T-cell (primary cell): Measurements from ENCODE around the gene KLK10. TPM values are rescaled to one million over a fixed set of nuclear protein-coding genes. Genes with fewer than 3 reads are reported as not detected.

Experiments
- ATAC-seq, 4 experiments: fragments of 200-7000 bp in 3 of 4; fragments of 150-1000 bp in 1 of 4; cut with Tn5 transposase; replicated peaks in 1 of 4; 1 replicate in 3 of 4; 2 replicates in 1 of 4; pipeline ENCODE4 v1.10.0; 2021; ENCODE audit warnings: moderate library complexity in 3 of 4, mild to moderate bottlenecking in 2 of 4, moderate number of reproducible peaks in 1 of 4
- CTCF ChIA-PET, 2 donors: fragments of 300-600 bp; sonication (Branson Sonifier 250); formaldehyde crosslinking; loops; one replicate each; lab custom pipeline; 2022; ENCODE audit warnings: antibody characterized with exemption in 2 of 2; lab: Charles Lee
- POLR2A ChIA-PET, 2 donors: fragments of 300-600 bp; sonication (Branson Sonifier 250); formaldehyde crosslinking; loops; one replicate each; lab custom pipeline; 2022; ENCODE audit warnings: antibody characterized with exemption in 2 of 2; lab: Charles Lee
- DNase-seq, 35 experiments: peaks; one replicate each; pipeline versions ENCODE4 v3.0.0 to v3.0.0-alpha.2; 2013 to 2023
- H3K27ac ChIP-seq: one replicate; pipeline ENCODE4 v1.5.1; 2013; ENCODE audit warnings: low read length
- H3K27me3 ChIP-seq, 2 experiments: replicated peaks in 1 of 2; 1 replicate in 1 of 2; 2 replicates in 1 of 2; pipeline versions ENCODE4 v1.6.1 to v1.7.0; 2013; ENCODE audit warnings: low read length in 1 of 2, mixed read lengths in 1 of 2; ENCODE audit not compliant: control insufficient read depth in 2 of 2, insufficient read depth in 2 of 2; ENCODE audit errors: extremely low read depth in 1 of 2
- H3K36me3 ChIP-seq, 2 donors: 1 replicate in 1 of 2; 2 replicates in 1 of 2; pipeline versions ENCODE4 v1.6.1 to v1.7.0; 2013; ENCODE audit warnings: low read length in 1 of 2; ENCODE audit not compliant: control insufficient read depth in 2 of 2, insufficient read depth in 1 of 2; ENCODE audit errors: extremely low read depth in 1 of 2
- H3K4me1 ChIP-seq, 2 experiments: 1 replicate in 1 of 2; 2 replicates in 1 of 2; pipeline versions ENCODE4 v1.6.1 to v1.7.0; 2013; ENCODE audit warnings: low read length in 2 of 2, mixed read lengths in 1 of 2; ENCODE audit not compliant: insufficient read depth in 2 of 2, control insufficient read depth in 1 of 2; ENCODE audit errors: extremely low read depth in 1 of 2
- H3K4me3 ChIP-seq, 2 donors: 1 replicate in 1 of 2; 2 replicates in 1 of 2; pipeline versions ENCODE4 v1.5.1 to v1.7.0; 2013; ENCODE audit warnings: mild to moderate bottlenecking in 2 of 2, low read length in 1 of 2, moderate library complexity in 1 of 2; ENCODE audit not compliant: control insufficient read depth in 1 of 2; ENCODE audit errors: extremely low read depth in 1 of 2
- H3K9me3 ChIP-seq: 2 replicates; pipeline ENCODE4 v1.7.0; 2013
- H3K27ac Mint-ChIP-seq, 2 donors: one replicate each; pipeline ENCODE4 v1.8.0; 2020 to 2021; ENCODE audit warnings: mild to moderate bottlenecking in 2 of 2, mixed read lengths in 2 of 2
- H3K27me3 Mint-ChIP-seq, 2 donors: one replicate each; pipeline ENCODE4 v1.8.0; 2021 to 2022; ENCODE audit warnings: mixed read lengths in 2 of 2
- H3K36me3 Mint-ChIP-seq: one replicate; pipeline ENCODE4 v1.8.0; 2021; ENCODE audit warnings: mixed read lengths
- H3K4me1 Mint-ChIP-seq, 3 donors: one replicate each; pipeline ENCODE4 v1.8.0; 2020 to 2022; ENCODE audit warnings: mixed read lengths in 3 of 3, mild to moderate bottlenecking in 1 of 3
- H3K4me3 Mint-ChIP-seq, 3 donors: one replicate each; pipeline ENCODE4 v1.8.0; 2020 to 2022; ENCODE audit warnings: mild to moderate bottlenecking in 3 of 3, mixed read lengths in 3 of 3, moderate library complexity in 3 of 3
- H3K9me3 Mint-ChIP-seq, 3 donors: one replicate each; pipeline ENCODE4 v1.8.0; 2020 to 2022; ENCODE audit warnings: mixed read lengths in 3 of 3
- WGBS: methylation state at CpG from one replicate; pipeline ENCODE4 v1.1.5; 2013; ENCODE audit warnings: missing lambda C conversion rate; ENCODE audit not compliant: insufficient coverage; 5-methylcytosine and 5-hydroxymethylcytosine counted together
- total RNA-seq, 35 experiments: library from RNA in 6 of 35; stranded (reverse) in 6 of 35; fragments of 120-200 nt in 1 of 35; gene quantifications; one replicate each; pipeline versions ENCODE4 v1.2.1 to v1.2.4 and lab custom pipeline; 2013 to 2026

KLK10 gene
- total RNA-seq, 5 donors from 2014 or later (not counting 1 experiment from before 2014, with no cell fraction given) = not detected

DNA sequence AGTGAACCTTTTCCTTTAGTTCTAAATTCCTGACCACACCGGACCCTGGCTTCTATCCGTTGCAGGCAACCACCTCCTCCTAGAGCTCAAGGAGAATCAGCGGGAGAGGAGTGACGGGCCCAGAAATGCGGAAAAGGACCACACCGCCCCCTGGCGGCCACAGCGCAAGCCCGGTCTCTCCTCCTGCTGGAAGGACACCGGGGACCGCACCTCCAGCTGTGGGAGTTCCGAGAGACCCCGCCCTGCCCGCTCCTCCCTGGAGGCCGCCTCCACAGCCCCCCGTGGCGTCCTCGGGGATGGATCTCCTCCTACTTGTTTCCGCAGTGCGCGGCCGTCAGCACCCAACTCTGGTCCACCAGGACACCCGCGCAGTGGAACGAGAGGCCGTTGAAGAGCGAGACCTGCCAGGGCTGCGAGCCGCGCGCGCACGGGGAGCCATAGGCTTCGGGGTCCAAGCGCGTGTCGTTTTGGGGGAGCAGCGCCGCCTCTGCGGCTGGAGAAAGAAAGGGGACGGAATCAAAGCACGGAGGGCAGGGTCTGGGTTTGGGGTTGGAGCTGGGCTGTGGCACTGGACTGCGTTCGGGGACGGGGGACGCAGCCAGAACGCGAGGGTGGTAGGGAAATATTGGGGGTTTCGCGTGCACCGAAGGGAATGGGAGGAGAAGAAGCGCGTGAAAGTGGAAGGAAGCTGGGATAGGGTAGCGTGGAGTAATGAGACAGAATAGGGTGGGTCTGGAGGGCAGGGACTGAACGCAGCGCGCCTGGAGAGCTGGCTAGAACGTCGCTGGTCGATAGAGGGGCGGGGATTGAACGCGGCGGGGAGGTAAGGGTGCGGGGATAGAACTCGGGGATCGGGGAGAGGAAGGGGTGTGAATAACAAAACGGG is 2.5 kb downstream of the KLK10 start:
- no peak overlapping the region for H3K27ac Mint-ChIP-seq
- H3K4me3 Mint-ChIP-seq = peak overlapping the region in 2 of 3 donors; percentile 31 to 80
- peaks cover 49 to 75% of the 10 kb centered on the region in 2 donors for H3K27me3 Mint-ChIP-seq
- H3K36me3 Mint-ChIP-seq = no peaks in the 10 kb centered on the region
- ChIA-PET CTCF (no interaction called here), POLR2A (no interaction called here)
- Histone ChIP-seq H3K4me3 (no peak overlapping the region), H3K9me3 (no peaks in the 10 kb centered on the region), H3K27me3 (peaks cover 5 to 87% of the 10 kb centered on the region in 2 experiments), H3K4me1 (peaks cover 0 to 29% of the 10 kb centered on the region in 2 experiments), H3K36me3 (no peaks in the 10 kb centered on the region), H3K27ac (no peak overlapping the region)
- peaks cover 14 to 25% (median 23%) of the 10 kb centered on the region in 3 donors for H3K4me1 Mint-ChIP-seq
- H3K9me3 Mint-ChIP-seq = no peaks in the 10 kb centered on the region
- DNase-seq = peak in 18 of 35 experiments; percentile 10 to 63 (median 26)
- WGBS = 5% methylated on average over 61 of the region's 68 CpGs
- peak in 2 of 4 experiments; percentile 12 to 62 for ATAC-seq

DNA sequence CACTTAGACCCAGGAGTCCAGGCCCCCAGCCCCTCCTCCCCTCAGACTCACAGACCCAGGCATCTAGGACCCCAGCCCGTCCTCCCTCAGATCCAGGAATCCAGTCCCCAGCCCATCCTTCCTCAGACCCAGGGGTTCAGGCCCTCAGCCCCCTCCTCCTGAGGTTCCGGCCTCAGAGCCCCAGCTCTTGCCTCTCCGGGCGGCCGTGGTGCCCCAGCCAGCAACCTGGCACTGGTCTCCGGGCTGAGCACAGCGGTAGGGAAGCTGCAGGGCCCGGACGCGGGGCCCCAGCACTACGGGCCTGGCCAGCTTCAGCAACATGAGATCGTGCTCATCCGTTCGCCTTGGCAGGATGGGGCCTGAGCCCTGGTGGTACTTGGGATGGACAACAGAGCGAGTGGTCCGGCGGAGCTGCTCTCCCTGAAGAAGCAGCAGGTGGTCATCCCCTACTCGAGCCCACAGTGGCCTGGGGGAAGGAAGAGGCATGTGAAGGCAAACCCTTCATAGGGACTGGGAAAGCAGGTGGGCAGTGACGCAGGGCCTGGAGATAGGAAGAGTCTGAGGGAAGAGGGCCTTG is 3.7 kb downstream of the KLK10 start:
- Histone ChIP-seq H3K27me3 (peaks cover 2 to 81% of the 10 kb centered on the region in 2 experiments), H3K27ac (no peak overlapping the region), H3K36me3 (no peaks in the 10 kb centered on the region), H3K4me1 (peaks cover 0 to 29% of the 10 kb centered on the region in 2 experiments), H3K4me3 (no peak overlapping the region), H3K9me3 (no peaks in the 10 kb centered on the region)
- POLR2A ChIA-PET = no interaction called here
- Mint-ChIP-seq H3K36me3 (no peaks in the 10 kb centered on the region), H3K27ac (peak overlapping the region in 1 of 2 donors; percentile 1), H3K4me1 (peaks cover 14 to 25% (median 23%) of the 10 kb centered on the region in 3 donors), H3K4me3 (peak overlapping the region in 1 of 3 donors; percentile 46), H3K9me3 (no peaks in the 10 kb centered on the region), H3K27me3 (peaks cover 52 to 80% of the 10 kb centered on the region in 2 donors)
- no peak for ATAC-seq
- 80% methylated on average over 18 of the region's 19 CpGs for WGBS
- CTCF ChIA-PET = no interaction called here
- DNase-seq = no peak

DNA sequence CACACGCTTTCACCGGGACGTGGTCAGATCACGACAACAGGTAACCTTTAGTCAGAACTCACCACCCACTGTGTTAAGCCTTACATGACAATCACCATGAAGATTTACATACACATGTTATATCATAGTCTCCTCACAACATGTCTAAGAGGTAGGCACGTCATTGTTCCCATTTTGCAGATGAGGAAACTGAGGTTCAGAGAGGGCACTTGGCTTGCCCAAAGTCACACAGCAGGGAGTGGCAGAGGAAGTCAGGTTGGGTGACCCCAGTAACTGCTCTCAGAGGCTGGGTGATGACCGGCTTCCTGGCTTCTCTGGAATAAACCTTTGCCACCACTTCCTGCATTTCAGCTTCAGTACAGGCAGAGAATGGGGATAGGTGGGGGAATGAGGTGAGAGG is 5.3 kb downstream of the KLK10 start:
- Histone ChIP-seq H3K27me3 (peaks cover 2 to 79% of the 10 kb centered on the region in 2 experiments), H3K4me1 (peaks cover 0 to 25% of the 10 kb centered on the region in 2 experiments), H3K36me3 (no peaks in the 10 kb centered on the region), H3K4me3 (no peak overlapping the region), H3K9me3 (no peaks in the 10 kb centered on the region), H3K27ac (no peak overlapping the region)
- POLR2A ChIA-PET = no interaction called here
- ATAC-seq = no peak
- DNase-seq = no peak
- H3K36me3 Mint-ChIP-seq = no peaks in the 10 kb centered on the region
- peaks cover 14 to 19% (median 19%) of the 10 kb centered on the region in 3 donors for H3K4me1 Mint-ChIP-seq
- no peak overlapping the region for H3K27ac Mint-ChIP-seq
- peaks cover 59 to 79% of the 10 kb centered on the region in 2 donors for H3K27me3 Mint-ChIP-seq
- CTCF ChIA-PET = no interaction called here
- H3K4me3 Mint-ChIP-seq = no peak overlapping the region
- no peaks in the 10 kb centered on the region for H3K9me3 Mint-ChIP-seq
- 81% methylated on average over 3 of the region's 6 CpGs for WGBS

DNA sequence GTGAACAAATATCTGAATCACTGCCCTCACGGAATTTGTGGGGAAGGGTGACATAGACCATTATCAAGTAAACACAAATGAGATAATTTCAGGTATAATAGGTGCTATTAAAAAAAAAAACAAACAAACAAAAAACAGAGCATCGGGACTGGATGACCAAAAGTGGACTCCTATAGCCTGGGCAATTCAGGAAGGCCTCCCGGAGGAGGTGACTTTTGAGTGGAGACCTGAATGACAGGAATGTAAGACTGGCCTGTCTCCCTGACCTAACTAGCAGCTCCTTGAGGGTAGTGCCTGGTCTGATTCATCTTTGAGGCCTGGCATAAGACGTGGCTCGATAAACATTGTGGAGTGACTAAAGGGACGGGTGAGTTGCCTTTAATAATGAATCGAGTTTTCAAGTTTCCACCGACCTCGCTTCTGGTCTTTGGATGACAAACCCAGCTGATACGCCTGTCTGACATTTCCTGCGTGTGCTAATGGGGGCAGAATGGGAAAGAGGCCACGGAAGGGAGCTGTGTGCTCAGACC is 6.8 kb downstream of the KLK10 start:
- Mint-ChIP-seq H3K4me1 (peaks cover 7 to 11% (median 8%) of the 10 kb centered on the region in 3 donors), H3K27ac (no peak overlapping the region), H3K4me3 (no peak overlapping the region), H3K27me3 (peaks cover 50 to 74% of the 10 kb centered on the region in 2 donors), H3K9me3 (no peaks in the 10 kb centered on the region), H3K36me3 (no peaks in the 10 kb centered on the region)
- no peaks in the 10 kb centered on the region for H3K9me3 ChIP-seq
- ChIA-PET POLR2A (no interaction called here), CTCF (no interaction called here)
- WGBS = 66% methylated on average over 10 of the region's 12 CpGs
- DNase-seq = no peak
- H3K4me3 ChIP-seq = no peak overlapping the region
- no peak for ATAC-seq
- peaks cover 0 to 13% of the 10 kb centered on the region in 2 experiments for H3K4me1 ChIP-seq
- H3K27ac ChIP-seq = no peak overlapping the region
- peaks cover 2 to 68% of the 10 kb centered on the region in 2 experiments for H3K27me3 ChIP-seq
- no peaks in the 10 kb centered on the region for H3K36me3 ChIP-seq

DNA sequence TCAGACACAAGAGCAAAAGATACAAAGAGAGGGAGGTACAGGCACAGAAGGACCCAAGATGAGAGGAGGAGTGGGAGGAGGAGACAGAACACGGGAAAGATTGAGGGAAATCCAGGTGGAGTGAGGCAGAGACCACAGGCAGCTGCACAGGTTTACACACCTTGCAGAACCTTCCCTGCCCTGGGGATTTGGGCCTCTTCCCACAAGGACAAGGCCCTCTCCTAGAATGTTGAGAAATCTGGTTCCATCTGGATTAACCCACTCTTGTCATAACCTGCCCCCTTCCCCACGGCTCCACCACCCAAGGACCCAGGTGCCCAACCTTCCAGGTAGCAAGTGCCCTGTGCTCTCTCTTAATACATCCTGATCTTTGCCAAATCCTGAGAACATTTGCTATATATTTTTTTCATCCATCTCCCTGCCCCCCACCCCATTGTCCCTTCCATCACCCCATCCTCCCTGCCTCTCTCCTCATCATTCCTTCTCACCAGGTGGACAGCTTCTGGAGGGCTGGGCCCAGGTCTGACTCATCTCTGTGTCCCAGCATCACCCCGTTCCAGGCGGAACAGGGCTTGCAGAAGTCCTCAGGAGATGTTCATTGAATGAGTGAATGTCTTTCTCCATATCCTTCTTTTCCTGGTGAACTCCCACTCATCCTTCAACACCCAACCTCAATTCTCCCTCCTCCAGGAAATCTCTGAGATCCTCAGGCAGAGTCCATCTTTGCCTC is 9.3 kb downstream of the KLK10 start:
- Histone ChIP-seq H3K9me3 (no peaks in the 10 kb centered on the region), H3K27me3 (peaks cover 0 to 54% of the 10 kb centered on the region in 2 experiments), H3K4me3 (no peak overlapping the region), H3K4me1 (no peaks in the 10 kb centered on the region), H3K36me3 (no peaks in the 10 kb centered on the region), H3K27ac (no peak overlapping the region)
- no peaks in the 10 kb centered on the region for H3K9me3 Mint-ChIP-seq
- H3K36me3 Mint-ChIP-seq = no peaks in the 10 kb centered on the region
- ChIA-PET POLR2A (no interaction called here), CTCF (no interaction called here)
- no peak overlapping the region for H3K4me3 Mint-ChIP-seq
- ATAC-seq (no peak), DNase-seq (no peak)
- H3K4me1 Mint-ChIP-seq = no peaks in the 10 kb centered on the region
- 60% methylated on average over 2 of the region's 4 CpGs for WGBS
- H3K27me3 Mint-ChIP-seq = peaks cover 33 to 55% of the 10 kb centered on the region in 2 donors
- no peak overlapping the region for H3K27ac Mint-ChIP-seq
